ENCODE results near the gene ZSCAN10. TPM values are rescaled to one million over a fixed set of nuclear protein-coding genes. Genes with fewer than 3 reads are reported as not detected.

ZSCAN10 gene
- total and polyA plus RNA-seq, 2 of the 13 experiments (the other 11 are each of a cell fraction or from before 2014, with no cell fraction given) = not detected

DNA sequence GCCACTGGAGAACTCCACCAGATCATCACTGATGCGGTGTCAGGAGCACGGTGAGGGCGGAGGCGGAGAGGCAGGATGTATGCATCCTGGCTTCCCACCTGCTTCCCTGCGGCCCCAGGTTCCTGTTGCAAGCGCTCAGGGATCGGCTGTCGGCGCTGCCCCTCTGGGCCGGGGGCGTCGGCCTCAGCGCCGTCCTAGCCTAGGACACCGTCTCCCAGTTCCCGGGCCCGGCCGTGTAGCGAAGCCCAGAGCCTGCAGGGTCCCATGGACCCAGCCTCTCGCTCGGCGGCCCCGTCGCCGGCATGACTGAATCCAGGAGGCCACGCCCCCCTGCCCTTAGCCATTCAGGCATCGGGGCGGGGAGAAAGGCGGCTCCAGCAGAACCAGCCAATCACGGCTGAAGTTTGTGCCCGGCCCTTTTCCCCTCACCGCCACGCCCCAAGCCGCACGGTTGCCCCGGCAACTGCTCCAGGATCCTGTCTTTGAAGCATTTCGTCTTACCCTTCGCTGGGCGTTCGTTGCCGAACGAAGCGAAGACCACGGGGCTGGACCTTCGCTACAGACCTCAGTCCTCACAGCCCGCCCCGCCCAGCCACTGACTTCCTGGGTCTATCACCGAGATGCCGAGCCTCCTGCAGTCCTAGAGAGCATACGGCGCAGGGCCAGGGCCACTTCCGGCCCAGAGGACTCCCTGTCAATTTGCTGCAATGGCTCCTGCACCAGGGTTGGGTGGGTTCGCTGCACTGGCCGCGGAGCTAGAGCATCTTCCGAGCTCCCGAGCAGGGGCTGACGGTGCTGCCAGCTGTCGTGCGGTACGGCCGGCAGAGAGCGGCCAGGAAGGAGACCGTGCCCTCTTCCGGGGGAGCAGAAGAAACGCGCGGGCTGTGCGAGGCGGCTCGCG is 25.1 kb upstream of the ZSCAN10 start (continued):
- TF ChIP-seq, protein P1, sequence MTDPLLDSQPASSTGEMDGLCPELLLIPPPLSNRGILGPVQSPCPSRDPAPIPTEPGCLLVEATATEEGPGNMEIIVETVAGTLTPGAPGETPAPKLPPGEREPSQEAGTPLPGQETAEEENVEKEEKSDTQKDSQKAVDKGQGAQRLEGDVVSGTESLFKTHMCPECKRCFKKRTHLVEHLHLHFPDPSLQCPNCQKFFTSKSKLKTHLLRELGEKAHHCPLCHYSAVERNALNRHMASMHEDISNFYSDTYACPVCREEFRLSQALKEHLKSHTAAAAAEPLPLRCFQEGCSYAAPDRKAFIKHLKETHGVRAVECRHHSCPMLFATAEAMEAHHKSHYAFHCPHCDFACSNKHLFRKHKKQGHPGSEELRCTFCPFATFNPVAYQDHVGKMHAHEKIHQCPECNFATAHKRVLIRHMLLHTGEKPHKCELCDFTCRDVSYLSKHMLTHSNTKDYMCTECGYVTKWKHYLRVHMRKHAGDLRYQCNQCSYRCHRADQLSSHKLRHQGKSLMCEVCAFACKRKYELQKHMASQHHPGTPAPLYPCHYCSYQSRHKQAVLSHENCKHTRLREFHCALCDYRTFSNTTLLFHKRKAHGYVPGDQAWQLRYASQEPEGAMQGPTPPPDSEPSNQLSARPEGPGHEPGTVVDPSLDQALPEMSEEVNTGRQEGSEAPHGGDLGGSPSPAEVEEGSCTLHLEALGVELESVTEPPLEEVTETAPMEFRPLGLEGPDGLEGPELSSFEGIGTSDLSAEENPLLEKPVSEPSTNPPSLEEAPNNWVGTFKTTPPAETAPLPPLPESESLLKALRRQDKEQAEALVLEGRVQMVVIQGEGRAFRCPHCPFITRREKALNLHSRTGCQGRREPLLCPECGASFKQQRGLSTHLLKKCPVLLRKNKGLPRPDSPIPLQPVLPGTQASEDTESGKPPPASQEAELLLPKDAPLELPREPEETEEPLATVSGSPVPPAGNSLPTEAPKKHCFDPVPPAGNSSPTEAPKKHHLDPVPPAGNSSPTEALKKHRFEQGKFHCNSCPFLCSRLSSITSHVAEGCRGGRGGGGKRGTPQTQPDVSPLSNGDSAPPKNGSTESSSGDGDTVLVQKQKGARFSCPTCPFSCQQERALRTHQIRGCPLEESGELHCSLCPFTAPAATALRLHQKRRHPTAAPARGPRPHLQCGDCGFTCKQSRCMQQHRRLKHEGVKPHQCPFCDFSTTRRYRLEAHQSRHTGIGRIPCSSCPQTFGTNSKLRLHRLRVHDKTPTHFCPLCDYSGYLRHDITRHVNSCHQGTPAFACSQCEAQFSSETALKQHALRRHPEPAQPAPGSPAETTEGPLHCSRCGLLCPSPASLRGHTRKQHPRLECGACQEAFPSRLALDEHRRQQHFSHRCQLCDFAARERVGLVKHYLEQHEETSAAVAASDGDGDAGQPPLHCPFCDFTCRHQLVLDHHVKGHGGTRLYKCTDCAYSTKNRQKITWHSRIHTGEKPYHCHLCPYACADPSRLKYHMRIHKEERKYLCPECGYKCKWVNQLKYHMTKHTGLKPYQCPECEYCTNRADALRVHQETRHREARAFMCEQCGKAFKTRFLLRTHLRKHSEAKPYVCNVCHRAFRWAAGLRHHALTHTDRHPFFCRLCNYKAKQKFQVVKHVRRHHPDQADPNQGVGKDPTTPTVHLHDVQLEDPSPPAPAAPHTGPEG (CRISPR knock-in tag; IDR thresholded peaks at IDR 0.05) = peak; percentile 61; the same call in 1 of the 2 replicates
- TF ChIP-seq, protein P2, sequence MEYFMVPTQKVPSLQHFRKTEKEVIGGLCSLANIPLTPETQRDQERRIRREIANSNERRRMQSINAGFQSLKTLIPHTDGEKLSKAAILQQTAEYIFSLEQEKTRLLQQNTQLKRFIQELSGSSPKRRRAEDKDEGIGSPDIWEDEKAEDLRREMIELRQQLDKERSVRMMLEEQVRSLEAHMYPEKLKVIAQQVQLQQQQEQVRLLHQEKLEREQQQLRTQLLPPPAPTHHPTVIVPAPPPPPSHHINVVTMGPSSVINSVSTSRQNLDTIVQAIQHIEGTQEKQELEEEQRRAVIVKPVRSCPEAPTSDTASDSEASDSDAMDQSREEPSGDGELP (IDR thresholded peaks at IDR 0.05; ENCODE audit: borderline replicate concordance, low read depth) = peak; percentile 68; the same call in 1 of the 2 replicates
- TF ChIP-seq, protein P3, sequence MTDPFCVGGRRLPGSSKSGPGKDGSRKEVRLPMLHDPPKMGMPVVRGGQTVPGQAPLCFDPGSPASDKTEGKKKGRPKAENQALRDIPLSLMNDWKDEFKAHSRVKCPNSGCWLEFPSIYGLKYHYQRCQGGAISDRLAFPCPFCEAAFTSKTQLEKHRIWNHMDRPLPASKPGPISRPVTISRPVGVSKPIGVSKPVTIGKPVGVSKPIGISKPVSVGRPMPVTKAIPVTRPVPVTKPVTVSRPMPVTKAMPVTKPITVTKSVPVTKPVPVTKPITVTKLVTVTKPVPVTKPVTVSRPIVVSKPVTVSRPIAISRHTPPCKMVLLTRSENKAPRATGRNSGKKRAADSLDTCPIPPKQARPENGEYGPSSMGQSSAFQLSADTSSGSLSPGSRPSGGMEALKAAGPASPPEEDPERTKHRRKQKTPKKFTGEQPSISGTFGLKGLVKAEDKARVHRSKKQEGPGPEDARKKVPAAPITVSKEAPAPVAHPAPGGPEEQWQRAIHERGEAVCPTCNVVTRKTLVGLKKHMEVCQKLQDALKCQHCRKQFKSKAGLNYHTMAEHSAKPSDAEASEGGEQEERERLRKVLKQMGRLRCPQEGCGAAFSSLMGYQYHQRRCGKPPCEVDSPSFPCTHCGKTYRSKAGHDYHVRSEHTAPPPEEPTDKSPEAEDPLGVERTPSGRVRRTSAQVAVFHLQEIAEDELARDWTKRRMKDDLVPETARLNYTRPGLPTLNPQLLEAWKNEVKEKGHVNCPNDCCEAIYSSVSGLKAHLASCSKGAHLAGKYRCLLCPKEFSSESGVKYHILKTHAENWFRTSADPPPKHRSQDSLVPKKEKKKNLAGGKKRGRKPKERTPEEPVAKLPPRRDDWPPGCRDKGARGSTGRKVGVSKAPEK (CRISPR knock-in tag; IDR thresholded peaks at IDR 0.05; ENCODE audit: borderline replicate concordance) = no peak
- TF ChIP-seq FOXA3 (CRISPR knock-in tag; IDR thresholded peaks at IDR 0.05) = 0 out of 2 replicates have a peak, but pooled peaks have one; percentile 6
- no peak for TF ChIP-seq KAT2B (IDR thresholded peaks at IDR 0.05; ENCODE audit: borderline replicate concordance, low read depth, low read length)
- TF ChIP-seq MAFK (conservative IDR thresholded peaks at IDR 0.05 in 1 of 2, IDR thresholded peaks at IDR 0.05 in 1 of 2; ENCODE audit: low read length in 2 of 2) = no peak
- no peak for TF ChIP-seq JARID2 (CRISPR knock-in tag; IDR thresholded peaks at IDR 0.05; ENCODE audit: insufficient replicate concordance)
- no peak for TF ChIP-seq SUZ12 (IDR thresholded peaks at IDR 0.05; ENCODE audit: low read depth, low read length)
- TF ChIP-seq ZNF772 (CRISPR knock-in tag; IDR thresholded peaks at IDR 0.05) = peak; percentile 22; the same call in 1 of the 2 replicates
- TF ChIP-seq ZNF296 (CRISPR knock-in tag; conservative IDR thresholded peaks at IDR 0.05) = no peak
- TF ChIP-seq, protein P4, sequence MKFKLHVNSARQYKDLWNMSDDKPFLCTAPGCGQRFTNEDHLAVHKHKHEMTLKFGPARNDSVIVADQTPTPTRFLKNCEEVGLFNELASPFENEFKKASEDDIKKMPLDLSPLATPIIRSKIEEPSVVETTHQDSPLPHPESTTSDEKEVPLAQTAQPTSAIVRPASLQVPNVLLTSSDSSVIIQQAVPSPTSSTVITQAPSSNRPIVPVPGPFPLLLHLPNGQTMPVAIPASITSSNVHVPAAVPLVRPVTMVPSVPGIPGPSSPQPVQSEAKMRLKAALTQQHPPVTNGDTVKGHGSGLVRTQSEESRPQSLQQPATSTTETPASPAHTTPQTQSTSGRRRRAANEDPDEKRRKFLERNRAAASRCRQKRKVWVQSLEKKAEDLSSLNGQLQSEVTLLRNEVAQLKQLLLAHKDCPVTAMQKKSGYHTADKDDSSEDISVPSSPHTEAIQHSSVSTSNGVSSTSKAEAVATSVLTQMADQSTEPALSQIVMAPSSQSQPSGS (CRISPR knock-in tag; IDR thresholded peaks at IDR 0.05) = no peak; the same call in 1 of the 2 replicates
- no peak for TF ChIP-seq ZMYM4 (CRISPR knock-in tag; IDR thresholded peaks at IDR 0.05)
- TF ChIP-seq ARID2 (CRISPR knock-in tag; IDR thresholded peaks at IDR 0.05; ENCODE audit: borderline replicate concordance) = no peak
- TF ChIP-seq MAF1 (CRISPR knock-in tag; IDR thresholded peaks at IDR 0.05; ENCODE audit: borderline replicate concordance) = no peak
- no peak for TF ChIP-seq TEAD2 (CRISPR knock-in tag; IDR thresholded peaks at IDR 0.05)
